Type B pancreatic cell (in vitro differentiated cells): ENCODE measurements around the gene TBC1D22A. TPM values are rescaled to one million over a fixed set of nuclear protein-coding genes. Genes with fewer than 3 reads are reported as not detected.
A peak's percentile ranks its signal among the peaks of the same experiment; 100 is the strongest.
"Not testable (repeated sequence)": the region's sequence is repeated elsewhere in the genome, so short reads cannot be mapped to it uniquely, and the experiment has no call there.

Source experiments
- DNase-seq: peaks from one replicate; pipeline ENCODE4 v3.0.0; 2021; ENCODE audit warnings: mixed read lengths; ENCODE audit not compliant: unreplicated experiment; ENCODE audit errors: extremely low spot score
- H3K27ac Mint-ChIP-seq: 2 replicates; pipeline ENCODE4 v1.8.0; 2021; ENCODE audit warnings: mild to moderate bottlenecking, mixed read lengths
- H3K27me3 Mint-ChIP-seq: 2 replicates; pipeline ENCODE4 v1.8.0; 2021; ENCODE audit warnings: mixed read lengths
- H3K36me3 Mint-ChIP-seq: 2 replicates; pipeline ENCODE4 v1.8.0; 2021; ENCODE audit warnings: mixed read lengths
- H3K4me1 Mint-ChIP-seq: one replicate; pipeline ENCODE4 v1.8.0; 2021; ENCODE audit warnings: mixed read lengths; ENCODE audit not compliant: unreplicated experiment
- H3K4me3 Mint-ChIP-seq: 2 replicates; pipeline ENCODE4 v1.8.0; 2021; ENCODE audit warnings: mild to moderate bottlenecking, mixed read lengths
- H3K9me3 Mint-ChIP-seq: 2 replicates; pipeline ENCODE4 v1.8.0; 2021; ENCODE audit warnings: mixed read lengths
- CTCF ChIP-seq: fragments of 200-600 bp; sonication (generic); conservative IDR thresholded peaks from 2 replicates; pipeline ENCODE4 v1.5.0; 2021; ENCODE audit warnings: antibody characterized with exemption, mild to moderate bottlenecking
- total RNA-seq: library from RNA; stranded (reverse); gene quantifications from 2 replicates; pipeline ENCODE4 v1.2.1, GENCODE V29; 2021; ENCODE audit warnings: low replicate concordance

Gene TBC1D22A
- total RNA-seq, 1 donor from 2014 or later: 16.2 TPM

GRCh38 chr22:46815132-46815531 is 52.7 kb downstream of the TBC1D22A start:
- no peak for TF ChIP-seq CTCF
- no peaks in the 10 kb centered on the region for H3K27me3 Mint-ChIP-seq
- H3K27ac Mint-ChIP-seq: peak overlapping the region; percentile 55
- H3K9me3 Mint-ChIP-seq: peaks cover 5% of the 10 kb centered on the region
- peak; percentile 48 for DNase-seq
- no peak overlapping the region for H3K4me3 Mint-ChIP-seq
- peaks cover 22% of the 10 kb centered on the region for H3K4me1 Mint-ChIP-seq
- peaks cover 14% of the 10 kb centered on the region for H3K36me3 Mint-ChIP-seq

GRCh38 chr22:46815559-46815895 is 53.1 kb downstream of the TBC1D22A start:
- Mint-ChIP-seq H3K27me3 (no peaks in the 10 kb centered on the region), H3K36me3 (peaks cover 14% of the 10 kb centered on the region), H3K9me3 (peaks cover 5% of the 10 kb centered on the region), H3K4me1 (peaks cover 22% of the 10 kb centered on the region), H3K27ac (peak overlapping the region; percentile 55), H3K4me3 (no peak overlapping the region)
- no peak for TF ChIP-seq CTCF
- DNase-seq: peak; percentile 54

GRCh38 chr22:46815896-46816731 is 53.7 kb downstream of the TBC1D22A start:
- Mint-ChIP-seq H3K4me3 (no peak overlapping the region), H3K27ac (peak overlapping the region; percentile 13), H3K27me3 (no peaks in the 10 kb centered on the region), H3K9me3 (peaks cover 5% of the 10 kb centered on the region), H3K4me1 (peaks cover 22% of the 10 kb centered on the region), H3K36me3 (peaks cover 14% of the 10 kb centered on the region)
- TF ChIP-seq CTCF: no peak
- DNase-seq: no peak

- Mint-ChIP-seq H3K4me1 (peaks cover 21% of the 10 kb centered on the region), H3K36me3 (peaks cover 20% of the 10 kb centered on the region)
- H3K27me3 Mint-ChIP-seq, H3K9me3 Mint-ChIP-seq, DNase-seq, H3K27ac Mint-ChIP-seq, H3K4me3 Mint-ChIP-seq: not testable (repeated sequence)
Observed at GRCh38 chr22:46817390-46817789, 54.9 kb downstream of the TBC1D22A start.

- Mint-ChIP-seq H3K9me3 (no peaks in the 10 kb centered on the region), H3K27me3 (no peaks in the 10 kb centered on the region), H3K27ac (no peak overlapping the region), H3K4me3 (no peak overlapping the region), H3K4me1 (peaks cover 7% of the 10 kb centered on the region), H3K36me3 (peaks cover 17% of the 10 kb centered on the region)
- no peak for TF ChIP-seq CTCF
- DNase-seq: no peak
Observed at GRCh38 chr22:46823248-46823647, 60.8 kb downstream of the TBC1D22A start.

- H3K27me3 Mint-ChIP-seq: no peaks in the 10 kb centered on the region
- no peak for TF ChIP-seq CTCF
- no peak overlapping the region for H3K4me3 Mint-ChIP-seq
- peaks cover 11% of the 10 kb centered on the region for H3K4me1 Mint-ChIP-seq
- no peak overlapping the region for H3K27ac Mint-ChIP-seq
- H3K36me3 Mint-ChIP-seq: peaks cover 21% of the 10 kb centered on the region
- H3K9me3 Mint-ChIP-seq: no peaks in the 10 kb centered on the region
- DNase-seq: no peak
Observed at GRCh38 chr22:46823654-46824053, 61.2 kb downstream of the TBC1D22A start.
